GM12892 (cell line): ENCODE measurements around the gene UVRAG.

Experiments
- POLR2A ChIP-seq: IDR thresholded peaks from 2 replicates; pipeline ENCODE4 v1.6.1; 2011; ENCODE audit warnings: low read depth, low read length, control low read depth
- POLR2AphosphoS5 ChIP-seq: IDR thresholded peaks from 2 replicates; pipeline ENCODE4 v1.6.1; 2011; ENCODE audit warnings: low read depth, low read length, control low read depth
- TAF1 ChIP-seq: IDR thresholded peaks from 2 replicates; pipeline ENCODE4 v1.6.1; 2011; ENCODE audit warnings: low read depth, mild to moderate bottlenecking, control low read depth, low read length, borderline replicate concordance

GRCh38 chr11:75910426-75911145 is 95.6 kb downstream of the UVRAG start:
- TF ChIP-seq TAF1 (no peak), POLR2A (no peak), POLR2AphosphoS5 (no peak)
